Activated T-helper 1 cell treated with Interleukin-2 at 50 U/mL for 16 hours (primary cell): ENCODE results near the gene NLRP7.
"Not testable (repeated sequence)": the region's sequence is repeated elsewhere in the genome, so short reads cannot be mapped to it uniquely, and the experiment has no call there.

ENCODE experiments used
- DNase-seq: peaks from one replicate; pipeline ENCODE4 v3.0.0-alpha.2; 2020; ENCODE audit warnings: low read depth

Gene NLRP7

DNA sequence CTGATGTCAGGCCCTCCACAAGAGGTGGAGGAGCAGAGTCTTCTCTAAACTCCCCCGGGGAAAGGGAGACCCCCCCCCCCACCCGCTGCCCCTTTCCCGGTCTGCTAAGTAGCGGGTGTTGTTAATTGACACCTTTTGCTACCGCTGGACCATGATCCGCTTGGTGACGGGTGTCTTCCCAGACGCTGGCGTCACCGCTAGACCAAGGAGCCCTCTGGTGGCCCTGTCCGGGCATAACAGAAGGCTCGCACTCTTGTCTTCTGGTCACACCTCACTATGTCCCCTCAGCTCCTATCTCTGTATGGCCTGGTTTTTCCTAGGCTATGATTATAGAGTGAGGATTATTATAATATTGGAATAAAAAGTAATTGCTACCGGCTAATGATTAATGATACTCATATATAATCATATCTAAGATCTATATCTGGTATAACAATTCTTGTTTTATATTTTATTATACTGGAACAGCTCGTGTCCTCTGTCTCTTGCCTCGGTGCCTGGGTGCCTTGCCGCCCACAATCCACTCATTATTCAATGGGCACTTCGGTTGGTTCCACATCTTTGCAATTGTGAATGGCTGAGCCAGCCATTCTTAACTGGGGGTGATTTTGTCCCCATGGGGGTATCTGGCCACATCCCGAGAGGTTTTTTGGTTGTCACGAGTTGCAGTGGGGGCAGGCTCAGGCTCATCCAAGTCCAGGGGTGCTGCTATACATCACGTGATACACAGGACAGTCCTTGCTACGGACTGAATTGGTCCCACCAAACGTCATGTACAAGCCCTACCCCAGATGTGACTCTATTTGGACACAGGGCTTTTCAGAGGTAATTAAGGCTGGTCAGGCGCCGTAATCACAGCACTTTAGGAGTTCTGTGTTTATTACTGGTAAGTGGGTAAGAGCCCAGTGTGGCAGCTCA, 27.4 kb downstream of the NLRP7 start:
- DNase-seq = not testable (repeated sequence)

DNA sequence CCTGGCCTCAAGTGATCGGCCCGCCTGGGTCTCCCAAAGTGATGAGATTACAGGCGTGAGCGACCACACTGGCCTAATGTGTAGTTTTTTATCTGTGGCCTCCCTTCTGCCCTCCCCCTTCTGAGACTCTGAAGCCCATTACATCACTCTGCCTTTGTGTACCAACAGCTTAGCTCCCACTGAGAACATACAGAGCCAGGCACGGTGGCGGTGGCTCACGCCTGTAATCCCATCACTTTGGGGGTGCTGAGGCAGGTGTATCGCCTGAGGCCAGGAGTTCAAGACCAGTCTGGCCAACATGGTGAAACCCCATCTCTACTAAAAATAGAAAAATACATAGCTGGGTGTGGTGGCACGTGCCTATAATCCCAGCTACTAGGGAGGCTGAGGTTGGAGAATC, 28.8 kb downstream of the NLRP7 start:
- no peak for DNase-seq

DNA sequence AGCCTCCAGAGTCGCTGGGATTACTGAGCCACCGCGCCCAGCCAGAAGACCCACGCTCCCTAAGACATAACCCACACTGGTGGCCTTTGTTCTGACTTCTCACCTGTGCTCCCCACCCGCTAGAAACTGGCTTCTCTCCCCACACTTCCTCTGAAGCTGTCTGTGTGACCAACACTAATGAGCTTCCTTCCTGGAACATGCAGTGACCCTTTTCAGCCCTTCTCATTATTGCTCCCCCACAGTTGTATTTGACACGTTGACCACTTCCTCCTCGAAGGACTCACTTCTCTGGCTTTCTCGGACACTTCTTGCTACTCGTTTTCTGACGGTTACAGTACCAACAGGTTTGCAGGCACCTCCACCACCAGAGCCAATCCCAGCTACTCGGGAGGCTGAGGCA, 30.5 kb downstream of the NLRP7 start:
- DNase-seq = no peak

DNA sequence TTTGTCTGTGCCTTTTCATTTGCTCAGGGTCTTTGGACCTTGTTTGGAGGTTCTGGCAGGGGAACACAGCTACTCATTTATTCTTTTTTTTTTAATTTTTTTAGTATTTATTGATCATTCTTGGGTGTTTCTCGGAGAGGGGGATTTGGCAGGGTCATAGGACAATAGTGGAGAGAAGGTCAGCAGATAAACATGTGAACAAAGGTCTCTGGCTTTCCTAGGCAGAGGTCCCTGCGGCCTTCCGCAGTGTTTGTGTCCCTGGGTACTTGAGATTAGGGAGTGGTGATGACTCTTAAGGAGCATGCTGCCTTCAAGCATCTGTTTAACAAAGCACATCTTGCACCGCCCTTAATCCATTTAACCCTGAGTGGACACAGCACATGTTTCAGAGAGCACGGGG, 39.4 kb downstream of the NLRP7 start:
- not testable (repeated sequence) for DNase-seq

DNA sequence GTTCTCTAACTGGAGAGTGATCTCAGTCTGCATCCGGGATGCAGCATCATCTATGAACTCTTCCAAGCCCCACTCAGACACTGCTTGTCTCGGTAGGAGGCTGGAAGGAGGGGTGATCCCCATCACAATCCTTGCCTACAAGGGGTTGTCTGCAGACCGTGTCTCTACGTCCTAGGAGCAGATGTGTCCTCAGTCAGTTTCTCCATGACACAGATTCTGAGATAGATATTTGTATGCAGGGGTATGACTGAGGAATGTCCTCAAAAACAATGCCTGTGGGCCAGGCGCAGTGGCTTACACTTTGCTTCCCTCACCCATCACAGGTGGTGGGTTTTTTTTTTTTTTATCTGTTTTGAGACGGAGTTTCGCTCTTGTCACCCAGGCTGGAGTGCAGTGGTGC, 40.5 kb downstream of the NLRP7 start:
- DNase-seq = no peak

DNA sequence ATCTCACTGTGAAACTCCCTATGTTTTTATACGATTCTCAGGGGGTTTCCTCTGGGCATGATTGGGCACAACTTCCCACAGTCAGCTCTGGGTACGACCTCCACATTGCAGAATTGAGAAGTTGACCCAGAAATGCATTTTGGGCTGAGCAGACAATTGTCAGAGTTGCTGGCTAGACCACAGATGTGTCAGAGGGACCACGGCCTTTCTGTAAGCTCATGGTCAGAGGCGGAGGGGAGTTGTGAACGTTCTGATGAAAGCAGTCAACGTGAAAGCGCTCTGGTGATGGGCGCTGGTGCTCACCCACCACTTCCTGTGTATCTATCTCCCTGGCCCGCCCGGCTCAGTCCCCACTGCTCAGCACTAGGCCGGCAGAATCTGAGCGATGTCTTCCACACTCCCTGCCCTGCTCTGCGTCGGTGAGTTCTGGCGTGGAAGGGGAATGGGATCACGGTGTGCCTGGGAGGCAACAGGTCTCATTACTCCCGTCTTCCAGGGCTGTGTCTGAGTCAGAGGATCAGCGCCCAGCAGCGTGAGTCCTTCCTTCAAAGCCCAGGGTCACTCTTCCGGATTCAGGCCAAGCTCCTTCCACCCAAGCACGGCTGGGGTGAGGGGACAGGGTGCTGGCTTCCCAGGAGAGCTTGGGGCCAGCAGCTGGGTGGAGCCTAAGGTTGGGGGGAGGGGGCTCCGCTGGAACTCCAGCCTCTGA, 41.4 kb downstream of the NLRP7 start, which contains the start of gene NCR1:
TSS of gene NCR1 (plus strand) at position 346 of the 709 bp plus-strand sequence. CDS start at position 386, 40 bp downstream.
- DNase-seq = no peak

DNA sequence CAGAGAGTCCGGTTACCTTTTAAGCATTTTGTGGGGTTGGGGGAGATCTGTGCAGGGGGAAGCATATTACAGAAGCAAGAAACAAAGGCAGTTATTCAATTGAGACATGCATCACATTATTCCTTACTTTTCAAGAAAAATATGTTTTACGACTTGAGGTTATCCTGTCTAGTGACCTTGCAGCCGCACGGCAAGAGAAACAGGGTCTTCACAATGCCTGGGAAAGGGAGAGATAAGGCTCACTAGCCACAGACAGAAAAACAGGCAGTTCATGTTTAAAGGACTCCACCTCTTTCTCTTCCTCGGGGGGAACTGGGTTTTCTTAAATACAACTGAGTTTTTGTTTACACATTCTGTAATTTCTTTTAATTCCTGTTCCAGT, 41.9 kb downstream of the NLRP7 start:
- no peak for DNase-seq

DNA sequence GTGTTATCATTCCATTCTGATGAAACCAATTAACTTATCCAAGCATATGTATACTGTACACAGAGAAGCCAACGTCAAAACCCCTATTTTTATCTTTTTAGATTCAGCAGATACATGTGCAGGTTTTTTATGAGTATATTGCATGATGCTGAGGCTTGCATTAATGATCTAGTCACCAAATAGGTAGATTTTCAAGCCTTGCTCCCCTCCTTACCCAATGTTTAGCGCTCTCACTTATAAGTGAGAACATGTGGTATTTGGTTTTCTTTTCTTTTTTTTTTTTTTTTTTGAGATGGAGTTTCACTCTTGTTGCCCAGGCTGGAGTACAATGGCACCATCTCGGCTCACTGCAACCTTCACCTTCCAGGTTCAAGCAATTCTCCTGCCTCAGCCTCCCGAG, 43.1 kb downstream of the NLRP7 start:
- DNase-seq = not testable (repeated sequence)

DNA sequence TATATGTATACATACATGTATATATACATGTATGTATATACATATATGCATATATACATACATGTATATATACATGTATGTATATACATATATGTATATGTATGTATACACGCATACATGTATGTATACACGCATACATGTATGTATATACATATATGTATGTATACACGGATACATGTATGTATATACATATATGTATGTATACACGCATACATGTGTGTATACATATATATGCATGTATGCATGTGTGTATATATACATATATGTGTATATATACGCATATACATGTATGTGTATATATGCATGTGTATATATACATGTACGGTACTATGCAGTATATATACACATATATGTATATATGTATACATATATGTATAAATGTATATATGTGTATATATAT, 44.0 kb downstream of the NLRP7 start:
- DNase-seq = no peak

DNA sequence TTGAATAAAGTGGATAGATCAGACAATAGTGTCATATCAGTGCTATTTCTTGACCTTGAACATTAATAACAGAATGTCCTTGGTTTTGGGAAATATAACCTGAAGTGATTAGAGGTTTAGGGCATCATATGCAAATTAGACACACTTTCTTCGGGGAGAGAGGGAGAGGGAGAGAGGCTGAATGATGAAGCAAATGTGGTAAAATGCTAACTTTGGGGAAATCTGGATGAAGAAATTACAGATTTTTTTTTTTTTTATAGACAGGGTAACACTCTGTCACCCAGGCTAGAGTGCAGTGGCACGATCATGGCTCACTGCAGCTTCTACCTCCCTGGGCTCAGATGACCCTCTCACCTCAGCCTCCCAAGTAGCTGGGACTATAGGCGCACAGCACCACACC, 45.3 kb downstream of the NLRP7 start:
- DNase-seq = no peak

DNA sequence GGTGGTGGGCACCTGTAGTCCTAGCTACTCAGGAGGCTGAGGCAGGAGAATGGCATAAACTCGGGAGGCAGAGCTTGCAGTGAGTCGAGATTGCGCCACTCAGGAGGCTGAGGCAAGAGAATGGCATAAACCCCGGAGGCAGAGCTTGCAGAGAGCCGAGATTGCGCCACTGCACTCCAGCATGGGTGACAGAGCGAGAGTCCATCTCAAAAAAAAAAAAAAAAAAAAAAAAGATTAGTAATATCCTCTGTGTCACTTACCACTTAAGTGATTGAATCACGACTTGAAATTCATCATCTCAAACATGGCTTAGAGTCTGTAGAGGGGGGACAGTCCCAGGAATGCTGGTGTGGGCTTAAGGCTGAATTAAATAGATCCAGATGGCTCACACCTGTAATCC, 46.2 kb downstream of the NLRP7 start:
- not testable (repeated sequence) for DNase-seq

DNA sequence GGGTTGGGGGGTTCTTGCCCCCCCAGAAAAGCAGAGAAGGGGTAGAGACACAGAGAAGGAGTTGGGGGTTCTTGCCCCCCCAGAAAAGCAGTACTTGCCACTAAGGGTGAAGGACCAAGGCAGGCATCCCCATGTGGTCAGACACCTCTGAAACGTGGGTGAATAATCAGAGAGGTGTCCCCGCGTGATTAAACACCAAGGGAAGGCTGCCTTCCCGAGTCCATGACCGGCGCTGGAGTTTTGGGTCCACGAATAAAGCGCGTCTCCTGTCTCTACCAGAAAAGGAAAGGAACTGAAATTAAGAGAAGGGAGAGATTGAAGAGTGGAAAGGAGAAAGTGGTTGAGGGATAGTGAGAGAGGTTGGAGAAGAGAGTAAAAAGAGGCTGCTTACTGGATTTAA, 47.7 kb downstream of the NLRP7 start:
- not testable (repeated sequence) for DNase-seq

DNA sequence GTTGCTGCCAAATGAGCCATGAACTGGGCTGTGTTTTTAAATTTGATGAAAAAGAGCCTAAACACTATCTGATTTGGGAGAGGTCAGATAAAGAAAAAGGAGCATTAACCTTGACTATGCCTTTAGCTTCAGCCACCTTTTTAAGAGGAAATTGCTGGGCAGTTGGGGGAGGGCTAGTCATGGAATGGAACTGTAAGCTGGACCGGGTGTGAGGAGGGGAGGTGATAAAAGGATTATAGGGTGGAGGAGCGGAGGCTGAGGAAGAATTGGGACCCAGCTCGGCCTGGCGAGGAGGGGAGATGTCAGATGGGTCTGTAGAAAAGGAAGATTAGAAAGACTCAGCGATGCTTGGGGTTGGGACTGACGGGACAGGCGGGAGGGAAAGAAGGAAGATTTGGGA, 48.6 kb downstream of the NLRP7 start:
- not testable (repeated sequence) for DNase-seq

DNA sequence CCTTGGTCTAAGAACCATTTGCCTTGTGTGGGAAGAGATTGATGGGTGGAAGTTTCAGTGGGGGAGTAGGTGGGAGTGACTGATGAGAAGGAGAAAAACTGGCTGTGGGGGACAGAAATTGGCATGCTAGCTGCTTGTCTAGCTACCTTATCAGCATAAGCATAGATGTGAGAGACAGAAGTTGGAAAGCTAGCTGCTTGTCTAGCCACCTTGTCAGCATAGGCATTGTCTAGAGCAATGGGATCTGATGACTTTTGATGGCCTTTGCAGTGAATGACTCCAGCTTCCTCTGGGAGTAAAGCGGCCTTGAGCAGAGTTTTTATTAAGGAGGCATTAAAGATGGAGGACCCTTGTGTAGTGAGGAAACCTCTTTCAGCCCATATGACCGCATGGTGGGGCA, 51.3 kb downstream of the NLRP7 start:
- DNase-seq = no peak

DNA sequence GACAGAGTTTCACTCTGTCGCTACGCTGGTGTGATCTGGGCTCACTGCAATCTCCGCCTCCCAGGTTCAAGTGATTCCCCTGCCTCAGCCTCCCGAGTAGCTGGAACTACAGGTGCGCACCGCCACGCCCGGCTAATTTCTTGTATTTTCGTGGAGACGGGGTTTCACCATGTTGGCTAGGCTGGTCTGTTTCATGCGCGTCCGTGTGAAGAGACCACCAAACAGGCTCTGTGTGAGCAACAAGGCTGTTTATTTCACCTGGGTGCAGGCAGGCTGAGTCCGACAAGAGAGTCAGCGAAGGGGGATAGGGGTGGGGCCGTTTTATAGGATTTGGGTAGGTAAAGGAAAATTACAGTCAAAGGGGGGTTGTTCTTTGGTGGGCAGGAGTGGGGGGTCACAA, 53.2 kb downstream of the NLRP7 start:
- not testable (repeated sequence) for DNase-seq

DNA sequence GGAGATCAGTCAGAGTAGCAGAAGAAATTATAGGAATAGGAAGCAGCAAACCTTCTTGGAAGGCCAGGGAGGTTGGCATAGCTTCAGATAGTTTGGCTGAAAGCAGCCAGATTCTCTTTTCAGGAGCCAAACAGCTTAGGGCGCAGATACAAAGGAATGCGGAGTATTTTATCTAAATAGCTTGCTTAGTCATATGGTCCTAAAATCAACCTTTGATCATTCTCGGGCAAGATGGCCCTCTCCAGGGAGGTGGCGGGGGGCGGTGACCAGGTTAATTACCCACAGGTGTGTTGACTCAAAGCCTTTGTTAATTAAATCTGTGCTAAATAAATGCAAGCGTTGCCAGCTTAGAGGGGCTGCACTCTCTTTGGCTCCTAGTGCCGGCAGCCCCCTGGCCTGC, 53.9 kb downstream of the NLRP7 start:
- no peak for DNase-seq

DNA sequence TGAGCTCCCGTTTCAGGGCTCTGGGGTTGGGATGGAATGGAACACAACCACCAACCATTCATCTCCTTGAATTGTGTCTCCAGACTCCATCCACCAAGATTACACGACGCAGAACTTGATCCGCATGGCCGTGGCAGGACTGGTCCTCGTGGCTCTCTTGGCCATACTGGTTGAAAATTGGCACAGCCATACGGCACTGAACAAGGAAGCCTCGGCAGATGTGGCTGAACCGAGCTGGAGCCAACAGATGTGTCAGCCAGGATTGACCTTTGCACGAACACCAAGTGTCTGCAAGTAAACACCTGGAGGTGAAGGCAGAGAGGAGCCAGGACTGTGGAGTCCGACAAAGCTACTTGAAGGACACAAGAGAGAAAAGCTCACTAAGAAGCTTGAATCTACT, 57.8 kb downstream of the NLRP7 start:
- no peak for DNase-seq

DNA sequence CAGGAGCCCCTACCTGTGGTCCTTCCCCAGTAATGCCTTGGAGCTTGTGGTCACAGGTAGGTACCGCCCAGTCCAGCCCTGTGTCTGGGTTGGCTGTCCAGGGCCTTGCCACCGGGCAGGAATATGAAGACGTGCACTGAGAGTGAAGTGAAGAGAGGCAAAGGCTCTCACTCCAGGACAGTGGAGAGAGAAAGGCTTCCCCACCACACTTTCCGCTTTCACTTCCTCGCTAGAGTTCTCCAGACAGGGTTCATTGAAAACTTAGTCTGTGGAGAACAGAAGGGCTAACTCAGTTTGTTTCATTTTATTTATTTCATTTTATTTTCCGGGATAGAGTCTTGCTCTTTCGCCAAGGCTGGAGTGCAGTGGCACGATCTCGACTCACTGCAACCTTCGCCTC, 59.1 kb downstream of the NLRP7 start:
- no peak for DNase-seq

DNA sequence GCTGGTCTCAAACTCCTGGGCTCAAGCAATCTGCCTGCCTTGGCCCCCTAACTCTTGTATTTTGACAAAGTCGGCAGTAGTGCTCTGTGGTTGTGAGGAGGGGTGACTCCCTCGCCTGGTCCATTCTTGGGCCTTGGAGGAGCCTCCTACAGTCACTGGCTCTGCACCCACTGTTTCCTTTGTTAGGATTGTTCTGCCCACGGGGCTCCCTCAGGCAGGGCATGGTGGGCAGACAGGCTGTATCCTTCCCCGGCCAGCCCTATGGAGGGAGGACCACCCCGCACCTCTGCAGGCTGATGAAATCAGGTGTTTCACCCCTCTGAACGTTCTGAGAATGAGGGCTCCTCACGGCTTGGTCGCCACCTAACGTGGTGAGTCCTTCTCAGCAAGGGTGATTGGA, 64.1 kb downstream of the NLRP7 start:
- DNase-seq = no peak

DNA sequence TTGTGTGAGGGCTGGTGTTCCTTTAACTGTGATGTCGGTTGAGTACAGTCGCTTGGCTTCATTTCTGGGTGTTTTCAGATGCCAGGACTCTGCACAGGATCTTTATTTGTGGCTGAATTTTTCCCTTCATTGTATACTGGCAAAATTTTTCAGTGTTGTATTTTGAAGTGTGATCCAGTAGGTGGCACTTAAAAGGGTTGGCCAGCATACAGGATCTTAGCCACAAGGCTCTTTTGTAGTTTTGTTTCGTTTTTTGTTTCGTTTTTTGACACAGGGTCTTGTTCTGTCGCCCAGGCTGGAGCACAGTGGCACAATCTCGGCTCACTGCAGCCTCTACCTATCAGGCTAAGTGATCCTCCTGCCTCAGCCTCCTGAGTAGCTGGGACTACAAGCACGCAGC, 64.6 kb downstream of the NLRP7 start:
- no peak for DNase-seq

DNA sequence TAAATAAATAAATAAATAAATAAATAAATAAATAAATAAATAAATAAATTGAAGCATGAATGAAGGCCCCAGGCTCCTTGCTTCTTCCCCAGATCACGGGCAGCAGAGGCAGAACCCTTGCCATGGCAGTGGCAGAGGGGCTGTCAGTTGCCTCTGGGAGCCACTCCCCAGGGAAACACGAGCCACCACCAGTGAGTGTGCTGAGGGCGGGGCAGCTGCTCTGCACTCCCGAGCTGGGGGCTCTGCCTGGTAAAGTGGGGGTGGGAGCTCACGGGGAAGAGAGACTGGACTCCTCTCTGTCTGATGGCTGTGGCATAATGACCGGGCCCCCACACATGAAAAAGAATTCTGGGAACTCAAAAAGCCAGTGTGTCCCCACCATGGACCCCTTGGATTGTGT, 65.4 kb downstream of the NLRP7 start:
- DNase-seq = no peak

DNA sequence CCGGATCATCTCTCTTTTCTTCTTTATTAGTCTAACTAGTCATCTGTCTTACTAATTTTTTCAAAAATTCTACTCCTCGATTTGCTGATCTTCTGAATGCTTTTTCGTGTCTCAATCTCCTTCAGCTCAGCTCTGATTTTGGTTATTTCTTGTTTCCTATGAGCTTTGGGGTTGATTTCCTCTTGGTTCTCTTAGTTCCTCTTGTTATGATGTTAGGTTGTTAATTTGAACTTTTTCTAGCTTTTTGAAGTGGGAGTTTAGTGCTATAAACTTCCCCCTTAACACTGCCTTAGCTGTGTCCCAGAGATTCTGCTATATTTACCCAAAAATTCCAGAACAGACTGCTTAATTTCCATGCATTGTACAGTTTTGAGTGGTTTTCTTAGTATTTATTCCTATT, 69.9 kb downstream of the NLRP7 start:
- DNase-seq = no peak

DNA sequence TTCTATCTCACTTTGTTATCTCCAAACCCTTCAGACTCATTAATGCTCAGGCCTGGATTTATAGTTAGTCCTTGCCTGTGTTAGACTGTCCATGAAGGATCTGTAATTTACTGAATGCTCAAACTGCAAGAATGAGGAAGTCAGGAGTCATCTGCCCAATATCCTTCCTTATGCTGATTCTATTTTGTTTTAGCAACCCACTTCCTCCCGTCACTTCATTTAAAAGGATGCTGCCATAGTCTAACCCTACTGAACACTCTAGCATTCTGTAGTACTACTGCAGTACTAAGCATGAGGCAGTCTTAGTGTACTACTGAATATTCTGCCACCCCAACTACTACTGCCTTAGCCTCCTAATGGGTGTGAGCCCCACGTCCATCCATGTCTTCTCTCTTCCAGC, 71.8 kb downstream of the NLRP7 start:
- no peak for DNase-seq
